ENCODE measurements around the gene CCDC192.
"Not testable (repeated sequence)": the region's sequence is repeated elsewhere in the genome, so short reads cannot be mapped to it uniquely, and the experiment has no call there.

Gene CCDC192

DNA sequence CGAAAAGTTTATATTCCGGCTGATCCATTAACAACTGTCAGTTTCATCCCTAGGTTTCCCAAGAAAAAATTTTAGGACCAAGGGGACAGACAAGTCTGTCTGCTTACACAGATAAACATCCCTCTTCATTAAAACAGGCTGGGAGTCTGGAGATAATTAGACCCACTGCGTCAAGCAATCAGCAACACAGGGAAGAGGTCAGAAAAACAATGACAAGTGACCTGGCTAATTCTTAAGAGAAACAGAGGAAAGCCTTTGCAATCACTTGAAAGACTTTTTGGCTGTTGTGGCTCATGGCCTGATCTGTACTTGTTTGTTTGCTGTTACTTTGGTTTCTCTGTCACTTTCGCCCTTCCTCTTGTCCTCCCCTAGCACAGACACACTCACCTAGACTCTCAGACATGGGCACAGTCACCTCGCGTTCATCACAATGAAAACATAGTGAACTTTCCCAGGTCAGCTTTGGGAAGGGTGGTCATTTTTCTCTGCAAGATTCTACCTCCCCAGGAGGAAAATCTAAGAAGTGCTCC lies 2.9 kb upstream of the CCDC192 start:
- FAIRE-seq, result no peak

DNA sequence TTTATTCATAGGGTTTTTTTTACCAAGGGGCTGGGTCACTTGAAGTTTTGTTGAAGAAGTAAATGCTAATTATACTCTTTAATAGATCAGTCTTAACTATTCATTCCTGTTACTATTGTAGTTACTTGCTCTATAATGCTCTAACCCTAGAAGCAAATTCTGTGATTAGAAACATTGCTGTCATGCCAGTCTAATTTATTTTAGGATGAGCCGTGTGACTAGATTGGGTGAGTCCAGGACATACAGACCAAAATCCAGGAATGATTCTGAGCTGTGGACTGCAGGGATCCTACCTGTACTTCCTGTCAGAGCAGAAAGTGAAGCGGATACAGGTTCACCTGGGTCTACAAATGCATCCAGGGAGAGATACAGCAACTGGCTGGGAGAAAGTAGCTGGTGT lies 757 bp upstream of the CCDC192 start:
- FAIRE-seq, result no peak

DNA sequence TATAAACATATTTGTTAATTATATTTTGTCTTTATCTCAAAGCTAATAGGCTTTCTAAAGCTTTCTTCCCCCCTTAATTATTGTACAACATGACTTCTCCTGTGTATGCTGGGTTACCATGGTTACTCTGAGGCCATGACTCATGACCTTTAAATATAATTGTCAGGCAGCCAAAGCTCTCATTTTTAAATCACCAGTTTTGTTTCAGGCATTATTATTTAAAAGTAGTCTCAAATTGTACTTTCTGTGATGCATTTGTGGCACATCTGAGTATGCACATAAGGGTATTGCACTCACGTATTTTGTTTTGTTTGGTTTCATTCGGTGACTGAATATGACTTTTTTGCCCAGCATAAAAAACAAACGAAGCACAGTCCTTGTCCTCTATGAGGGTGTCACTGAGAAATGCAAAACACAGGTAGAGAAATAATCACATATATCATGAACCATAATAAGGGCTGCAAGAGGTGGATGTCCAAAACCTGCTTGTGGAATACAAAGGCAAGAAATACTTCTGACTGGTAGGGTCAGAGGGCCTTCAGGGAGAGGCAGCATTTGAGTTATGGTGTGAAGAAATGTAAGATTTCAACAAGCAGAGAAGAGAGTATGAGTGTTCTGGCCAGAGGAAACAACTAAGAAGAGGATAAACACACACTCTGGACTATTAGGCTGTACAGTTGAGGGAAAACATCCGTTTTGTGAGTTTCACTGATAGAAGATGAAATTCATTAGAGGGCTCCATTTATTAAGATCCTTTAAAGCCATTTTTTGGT lies 2.1 kb downstream of the CCDC192 start:
- no peak for FAIRE-seq

GRCh38 chr5:127706691-127707090 lies 3.5 kb downstream of the CCDC192 start:
- no peak for FAIRE-seq

GRCh38 chr5:127707209-127707608 lies 4.0 kb downstream of the CCDC192 start:
- FAIRE-seq, result no peak

GRCh38 chr5:127713083-127713482 lies 9.9 kb downstream of the CCDC192 start:
- FAIRE-seq, result not testable (repeated sequence)

- no peak for FAIRE-seq
Observed at GRCh38 chr5:127718181-127718580, 15.0 kb downstream of the CCDC192 start.

DNA sequence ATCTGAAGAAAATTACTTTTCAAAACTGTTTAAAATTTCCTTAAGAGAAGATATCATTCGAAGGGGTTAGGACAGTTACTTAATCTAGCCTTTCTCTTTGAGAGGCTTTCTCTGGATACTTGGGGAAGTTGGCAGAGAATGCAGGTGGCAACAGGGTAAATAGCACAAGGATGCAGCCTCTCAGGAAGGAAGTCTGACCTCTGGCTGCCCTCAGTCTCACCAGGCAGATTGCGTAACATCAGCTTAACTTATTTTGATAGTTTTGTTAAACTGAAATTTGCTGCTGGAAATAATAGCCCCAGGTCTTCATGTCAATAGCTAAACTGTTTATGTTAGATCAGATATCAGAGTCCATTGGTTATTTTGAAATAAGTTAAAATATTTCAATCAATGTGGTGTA lies 20.4 kb downstream of the CCDC192 start:
- FAIRE-seq, result no peak

- FAIRE-seq, result peak; percentile 42
Observed at GRCh38 chr5:127725673-127726072, 22.5 kb downstream of the CCDC192 start.

GRCh38 chr5:127732963-127733362 lies 29.8 kb downstream of the CCDC192 start:
- no peak for FAIRE-seq

DNA sequence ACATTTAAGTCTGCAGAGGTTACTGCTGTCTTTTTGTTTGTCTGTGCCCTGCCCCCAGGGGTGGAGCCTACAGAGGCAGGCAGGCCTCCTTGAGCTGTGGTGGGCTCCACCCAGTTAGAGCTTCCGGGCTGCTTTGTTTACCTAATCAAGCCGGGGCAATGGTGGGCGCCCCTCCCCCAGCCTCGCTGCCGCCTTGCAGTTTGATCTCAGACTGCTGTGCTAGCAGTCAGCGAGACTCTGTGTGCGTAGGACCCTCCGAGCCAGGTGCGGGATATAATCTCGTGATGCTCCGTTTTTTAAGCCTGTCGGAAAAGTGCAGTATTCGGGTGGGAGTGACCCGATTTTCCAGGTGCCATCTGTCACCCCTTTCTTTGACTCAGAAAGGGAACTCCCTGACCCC lies 36.2 kb downstream of the CCDC192 start:
- not testable (repeated sequence) for FAIRE-seq

DNA sequence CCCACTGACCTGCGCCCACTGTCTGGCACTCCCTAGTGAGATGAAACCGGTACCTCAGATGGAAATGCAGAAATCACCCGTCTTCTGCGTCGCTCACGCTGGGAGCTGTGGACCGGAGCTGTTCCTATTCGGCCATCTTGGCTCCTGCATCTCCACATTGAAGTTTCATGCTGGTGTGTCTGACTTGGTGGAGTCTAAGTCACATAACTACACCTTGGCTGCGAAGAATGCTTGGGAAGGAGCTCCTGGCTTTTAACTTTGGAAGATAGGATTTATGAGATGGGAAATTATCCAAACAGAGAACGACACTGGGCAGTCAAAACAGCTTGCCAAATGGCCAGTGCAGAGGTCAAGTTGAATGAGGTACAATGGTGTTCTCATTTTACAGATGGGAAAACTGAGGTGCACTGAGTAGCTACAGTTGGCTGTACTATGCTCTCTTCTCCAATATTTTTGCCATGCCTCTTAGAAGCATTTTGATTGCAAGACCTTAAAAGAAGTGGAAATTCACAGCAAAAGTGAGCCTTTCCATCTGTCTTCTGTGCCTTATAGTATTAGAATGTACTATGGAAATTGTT lies 36.7 kb downstream of the CCDC192 start:
- FAIRE-seq, result no peak

DNA sequence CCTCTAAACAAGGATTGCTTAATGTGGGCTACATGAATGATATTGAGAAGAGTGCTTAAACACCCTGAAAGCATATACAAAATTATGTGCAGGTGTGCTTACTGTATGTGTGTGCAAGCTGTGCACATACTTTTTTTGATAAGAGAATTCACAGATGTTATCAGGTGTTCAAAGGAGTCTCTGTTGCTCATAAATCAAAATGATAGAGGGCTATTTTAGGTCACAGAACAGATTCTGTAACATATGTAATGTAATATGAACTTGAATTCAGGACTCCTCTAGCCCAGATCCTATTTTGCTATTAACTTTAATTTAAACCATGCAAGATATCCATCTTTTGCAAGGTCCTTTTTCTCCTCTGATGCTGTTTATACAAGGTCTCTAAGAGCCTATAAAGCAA lies 38.2 kb downstream of the CCDC192 start:
- no peak for FAIRE-seq

DNA sequence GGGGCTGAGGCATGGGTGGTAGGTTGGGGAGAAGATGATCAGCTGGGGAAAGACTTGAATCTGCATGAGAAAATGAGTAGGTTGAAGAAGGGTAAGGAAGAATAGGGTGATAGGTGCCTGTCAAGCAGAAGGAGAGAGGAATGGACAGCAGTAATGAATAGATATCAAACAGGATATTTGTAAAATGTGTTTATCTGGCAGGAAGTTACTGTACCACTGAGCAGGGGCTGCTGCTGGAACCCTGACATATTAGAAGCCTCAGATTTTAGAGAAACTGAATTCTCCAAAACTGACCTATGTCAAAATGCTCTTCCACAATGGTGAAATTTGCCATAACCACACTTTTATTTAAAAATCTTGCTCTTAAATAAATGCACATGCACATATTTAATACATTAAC lies 41.0 kb downstream of the CCDC192 start:
- no peak for FAIRE-seq

- no peak for FAIRE-seq
Observed at GRCh38 chr5:127746756-127747155, 43.6 kb downstream of the CCDC192 start.

DNA sequence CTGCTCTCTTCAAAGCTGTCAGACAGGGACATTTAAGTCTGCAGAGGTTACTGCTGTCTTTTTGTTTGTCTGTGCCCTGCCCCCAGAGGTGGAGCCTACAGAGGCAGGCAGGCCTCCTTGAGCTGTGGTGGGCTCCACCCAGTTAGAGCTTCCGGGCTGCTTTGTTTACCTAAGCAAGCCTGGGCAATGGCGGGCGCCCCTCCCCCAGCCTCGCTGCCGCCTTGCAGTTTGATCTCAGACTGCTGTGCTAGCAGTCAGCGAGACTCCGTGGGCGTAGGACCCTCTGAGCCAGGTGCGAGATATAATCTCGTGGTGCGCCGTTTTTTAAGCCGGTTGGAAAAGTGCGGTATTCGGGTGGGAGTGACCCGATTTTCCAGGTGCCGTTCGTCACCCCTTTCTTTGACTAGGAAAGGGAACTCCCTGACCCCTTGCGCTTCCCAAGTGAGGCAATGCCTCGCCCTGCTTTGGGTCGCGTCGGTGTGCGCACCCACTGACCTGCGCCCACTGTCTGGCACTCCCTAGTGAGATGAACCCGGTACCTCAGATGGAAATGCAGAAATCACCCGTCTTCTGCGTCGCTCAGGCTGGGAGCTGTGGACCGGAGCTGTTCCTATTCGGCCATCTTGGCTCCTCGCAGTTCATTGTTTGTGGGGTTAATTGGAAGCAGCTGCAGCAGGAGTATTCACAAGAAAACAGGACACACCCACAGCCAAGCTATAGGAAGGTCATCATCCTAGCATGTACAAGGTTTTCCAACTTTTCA lies 49.5 kb downstream of the CCDC192 start:
- not testable (repeated sequence) for FAIRE-seq

DNA sequence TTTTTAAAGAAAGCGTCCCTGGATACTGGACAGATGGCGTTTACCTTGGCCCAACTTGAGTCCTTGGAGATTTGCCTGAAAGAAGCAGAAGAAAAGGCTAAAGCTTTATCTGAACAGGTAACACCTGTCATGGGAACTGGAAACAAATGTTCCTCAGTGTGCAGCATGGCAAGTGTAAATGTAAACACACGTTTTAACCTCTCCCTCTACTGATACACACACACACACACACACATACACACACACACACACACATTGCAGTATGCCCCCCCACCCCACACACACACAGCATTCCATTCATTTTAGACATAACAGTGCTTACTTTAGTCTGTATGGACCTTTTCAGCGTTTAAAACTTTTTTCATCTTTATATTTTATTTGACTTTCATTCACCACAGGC lies 51.1 kb downstream of the CCDC192 start:
- no peak for FAIRE-seq

- FAIRE-seq, result no peak
Observed at GRCh38 chr5:127754706-127755105, 51.5 kb downstream of the CCDC192 start.

DNA sequence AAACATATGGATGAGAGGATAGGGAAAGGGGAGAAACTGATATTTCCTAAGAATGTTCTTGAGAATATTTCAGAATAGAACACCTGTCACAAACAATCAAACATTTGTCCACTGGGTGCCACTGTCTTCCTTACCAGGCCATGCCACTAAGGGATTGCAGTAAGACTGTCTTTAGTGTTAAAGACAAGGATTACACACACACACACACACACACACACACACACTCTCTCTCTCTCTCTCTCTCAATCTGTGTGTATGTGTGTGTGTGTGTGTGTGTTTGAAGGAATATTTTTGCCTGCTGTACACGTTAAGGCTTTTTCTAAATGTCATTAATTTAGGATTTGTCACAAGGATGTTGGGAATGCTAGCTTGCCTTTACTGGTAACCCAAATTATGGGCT lies 54.4 kb downstream of the CCDC192 start:
- no peak for FAIRE-seq

- no peak for FAIRE-seq
Observed at GRCh38 chr5:127758766-127759283, 55.6 kb downstream of the CCDC192 start.

- FAIRE-seq, result no peak
Observed at GRCh38 chr5:127761869-127762268, 58.7 kb downstream of the CCDC192 start.

DNA sequence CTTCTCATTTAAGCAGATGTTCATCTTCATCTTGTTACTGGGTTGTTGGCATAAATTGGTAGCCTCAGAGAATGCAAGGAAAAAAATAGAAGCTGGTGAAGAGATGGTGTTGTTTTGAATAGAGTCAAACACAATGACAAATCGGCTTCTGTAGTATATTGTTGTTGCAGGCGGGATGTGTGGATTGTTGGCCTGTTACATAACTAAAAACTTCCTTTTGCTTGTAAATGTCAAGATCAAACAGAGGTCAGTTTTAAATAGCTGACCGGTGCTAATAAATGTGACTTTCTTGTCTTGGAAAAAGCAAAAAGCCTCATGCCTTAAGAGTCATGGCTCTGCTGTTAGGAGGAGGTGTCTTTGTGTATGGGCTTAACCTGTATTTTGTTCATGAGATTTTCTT lies 59.2 kb downstream of the CCDC192 start:
- FAIRE-seq, result no peak

- no peak for FAIRE-seq
Observed at GRCh38 chr5:127766676-127767335, 63.6 kb downstream of the CCDC192 start.

Measured in G401.6 (cell line).